ENCODE results near the gene MZB1. TPM values are rescaled to one million over a fixed set of nuclear protein-coding genes. Genes with fewer than 3 reads are reported as not detected.

The MZB1 gene
- total and polyA plus RNA-seq, 2 of the 13 experiments (the other 11 are each of a cell fraction or from before 2014, with no cell fraction given): 0.31 to 0.40 TPM

GRCh38 chr5:139388198-139388821 lies 1.4 kb downstream of the MZB1 start (continued):
- TF ChIP-seq ZSCAN5A (CRISPR knock-in tag; IDR thresholded peaks at IDR 0.05; ENCODE audit: borderline replicate concordance): no peak
- TF ChIP-seq ZNF598 (CRISPR knock-in tag; IDR thresholded peaks at IDR 0.05; ENCODE audit: borderline replicate concordance): no peak
- TF ChIP-seq HOXA9 (CRISPR knock-in tag; IDR thresholded peaks at IDR 0.05; ENCODE audit: borderline replicate concordance): no peak
- no peak for TF ChIP-seq ZMYM3 (CRISPR knock-in tag; IDR thresholded peaks at IDR 0.05)
- no peak for TF ChIP-seq MTF2 (CRISPR knock-in tag; IDR thresholded peaks at IDR 0.05; ENCODE audit: borderline replicate concordance)
- TF ChIP-seq MLXIP (CRISPR knock-in tag; IDR thresholded peaks at IDR 0.05; ENCODE audit: borderline replicate concordance): no peak
- no peak for TF ChIP-seq ZNF878 (CRISPR knock-in tag; IDR thresholded peaks at IDR 0.05)
- no peak for TF ChIP-seq ZNF503 (CRISPR knock-in tag; IDR thresholded peaks at IDR 0.05)
- no peak for TF ChIP-seq NONO (IDR thresholded peaks at IDR 0.05)
- peak; percentile 49; the same call in 1 of the 2 replicates for TF ChIP-seq NONO (CRISPR knock-in tag; conservative IDR thresholded peaks at IDR 0.05)
- no peak for TF ChIP-seq NFE2L2 (IDR thresholded peaks at IDR 0.05; ENCODE audit: low read length)
- no peak for TF ChIP-seq ZNF674 (CRISPR knock-in tag; IDR thresholded peaks at IDR 0.05; ENCODE audit: low read depth)
- TF ChIP-seq ARID5B (CRISPR knock-in tag; IDR thresholded peaks at IDR 0.05): peak; percentile 63
- TF ChIP-seq THRA (CRISPR knock-in tag; IDR thresholded peaks at IDR 0.05; ENCODE audit: borderline replicate concordance): no peak
- TF ChIP-seq ATRX (CRISPR knock-in tag; IDR thresholded peaks at IDR 0.05; ENCODE audit: borderline replicate concordance): no peak
- TF ChIP-seq ZNF777 (CRISPR knock-in tag; IDR thresholded peaks at IDR 0.05): no peak
- no peak for TF ChIP-seq BRD4 (CRISPR knock-in tag; IDR thresholded peaks at IDR 0.05)
- TF ChIP-seq PAWR (CRISPR knock-in tag; IDR thresholded peaks at IDR 0.05; ENCODE audit: borderline replicate concordance): no peak
